Measurements from ENCODE around the gene GNL1.

Gene GNL1, protein sequence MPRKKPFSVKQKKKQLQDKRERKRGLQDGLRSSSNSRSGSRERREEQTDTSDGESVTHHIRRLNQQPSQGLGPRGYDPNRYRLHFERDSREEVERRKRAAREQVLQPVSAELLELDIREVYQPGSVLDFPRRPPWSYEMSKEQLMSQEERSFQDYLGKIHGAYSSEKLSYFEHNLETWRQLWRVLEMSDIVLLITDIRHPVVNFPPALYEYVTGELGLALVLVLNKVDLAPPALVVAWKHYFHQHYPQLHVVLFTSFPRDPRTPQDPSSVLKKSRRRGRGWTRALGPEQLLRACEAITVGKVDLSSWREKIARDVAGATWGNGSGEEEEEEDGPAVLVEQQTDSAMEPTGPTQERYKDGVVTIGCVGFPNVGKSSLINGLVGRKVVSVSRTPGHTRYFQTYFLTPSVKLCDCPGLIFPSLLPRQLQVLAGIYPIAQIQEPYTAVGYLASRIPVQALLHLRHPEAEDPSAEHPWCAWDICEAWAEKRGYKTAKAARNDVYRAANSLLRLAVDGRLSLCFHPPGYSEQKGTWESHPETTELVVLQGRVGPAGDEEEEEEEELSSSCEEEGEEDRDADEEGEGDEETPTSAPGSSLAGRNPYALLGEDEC

DNA sequence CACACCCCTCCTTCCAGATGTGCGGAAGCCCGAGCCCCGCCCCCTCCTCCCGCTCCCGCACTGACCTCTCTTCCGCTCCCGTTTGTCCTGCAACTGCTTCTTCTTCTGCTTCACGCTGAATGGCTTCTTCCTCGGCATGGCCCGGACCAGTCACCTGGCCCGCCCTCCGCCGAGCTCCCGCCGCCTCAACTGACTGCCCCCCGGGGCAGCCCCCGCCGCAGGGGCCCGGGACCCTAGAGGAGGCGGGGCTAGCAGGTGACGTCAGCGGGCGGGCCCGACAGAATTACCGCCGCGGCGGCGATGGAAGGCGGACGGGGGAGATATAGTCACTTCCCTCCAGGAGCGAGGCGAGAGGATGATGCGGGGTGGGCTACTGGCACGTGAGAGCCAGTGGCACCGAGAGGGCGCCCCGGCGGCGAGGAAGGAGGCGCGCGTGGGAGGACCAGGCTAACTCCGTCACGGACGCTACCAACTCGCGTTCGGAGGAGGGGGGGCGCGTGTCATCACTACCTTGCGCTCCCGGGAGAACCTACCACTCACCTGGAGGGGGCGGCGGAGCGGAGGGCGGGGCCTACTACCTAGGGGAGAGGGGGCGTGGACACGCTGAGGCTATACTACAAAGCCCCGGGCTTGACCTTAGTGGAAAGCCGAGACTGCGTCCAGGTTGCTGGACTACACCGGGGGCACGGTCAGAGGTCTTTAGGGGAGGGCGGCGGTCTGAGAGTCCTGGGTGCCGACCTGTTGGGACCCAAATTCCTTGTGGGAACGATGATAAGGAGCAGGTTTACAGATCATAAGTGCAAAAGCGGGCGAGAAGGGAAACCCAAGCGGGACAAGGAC, at the start of gene GNL1:
GNL1 (minus strand) TSS at position 424 of the 840 bp plus-strand sequence; CDS start at position 138, 286 bp downstream.
- peak; percentile 97 for DNase-seq (ENCODE audit: low read depth)

DNA sequence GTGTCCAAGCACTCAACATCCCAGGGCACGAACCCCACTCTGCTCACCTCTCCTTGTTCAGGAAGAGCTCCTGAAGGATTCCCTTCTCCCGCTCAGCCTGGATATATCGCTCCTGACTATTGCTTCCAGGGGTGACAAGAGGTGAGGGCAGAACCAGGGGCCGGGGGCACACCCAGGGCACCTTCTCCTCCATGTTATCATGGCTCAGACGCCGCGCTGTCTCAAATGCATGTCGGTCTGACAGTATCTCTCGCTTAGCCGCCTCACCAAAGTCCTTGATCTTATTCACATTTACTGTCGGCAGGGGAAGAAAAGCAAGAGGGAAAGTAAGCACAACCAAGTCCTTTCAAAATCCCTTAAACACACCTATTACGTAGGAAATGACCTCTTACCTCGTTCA, 47.7 kb upstream of the GNL1 start:
- no peak for DNase-seq (ENCODE audit: low read depth)

DNA sequence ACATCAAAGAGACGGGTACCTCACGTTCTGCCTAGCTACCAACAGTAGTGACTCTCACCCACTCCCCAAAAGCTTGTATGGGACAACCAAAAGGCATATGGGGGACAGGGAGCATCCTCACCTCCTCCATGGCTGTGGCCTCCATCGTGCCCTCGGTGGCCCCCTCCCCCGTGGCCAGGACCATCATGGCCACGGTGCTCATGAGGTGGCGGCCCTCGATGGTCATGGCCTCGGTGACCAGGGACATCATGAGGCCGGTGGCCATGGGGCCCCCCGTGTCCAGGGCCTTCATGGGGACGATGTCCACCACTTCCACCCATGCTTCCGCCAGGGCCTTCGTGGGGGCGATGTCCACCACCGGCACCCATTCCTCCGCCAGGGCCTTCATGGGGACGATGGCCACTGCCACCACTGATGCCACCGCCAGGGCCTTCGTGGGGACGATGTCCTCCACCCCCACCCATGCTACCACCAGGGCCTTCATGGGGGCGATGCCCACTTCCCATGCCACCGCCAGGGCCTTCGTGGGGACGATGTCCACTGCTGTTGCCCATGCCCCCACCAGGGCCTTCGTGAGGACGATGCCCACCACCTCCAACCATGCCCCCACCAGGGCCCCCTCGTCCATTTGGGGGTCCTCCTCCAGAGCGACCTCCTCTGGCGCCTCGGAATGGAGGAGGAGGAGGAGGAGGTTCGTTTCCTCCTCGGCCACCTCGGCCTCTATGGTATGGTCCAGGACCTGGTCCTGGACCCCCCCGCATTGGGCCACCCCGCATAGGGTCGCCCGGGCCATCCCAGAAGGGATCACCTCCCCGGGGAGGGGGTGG, 45.7 kb upstream of the GNL1 start:
- no peak for DNase-seq (ENCODE audit: low read depth)

DNA sequence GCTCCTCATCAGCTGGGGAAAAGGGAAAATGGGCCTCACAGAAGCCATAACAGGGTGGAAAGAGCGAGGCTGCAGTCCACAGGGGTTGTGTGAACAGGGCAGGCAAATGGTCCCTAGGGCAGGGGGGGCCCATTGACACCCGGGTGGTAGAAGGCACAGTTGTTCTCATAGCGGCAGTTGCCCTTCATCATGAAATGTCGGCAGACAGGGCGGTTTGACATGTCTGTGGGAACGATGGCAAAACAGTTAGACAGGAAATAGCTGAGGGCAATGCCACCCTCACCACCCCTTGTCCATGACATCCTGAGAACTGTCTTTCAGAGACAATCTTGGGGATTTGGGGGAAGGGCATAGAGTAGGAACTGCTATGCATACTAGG, 45.1 kb upstream of the GNL1 start:
- DNase-seq (ENCODE audit: low read depth): no peak

DNA sequence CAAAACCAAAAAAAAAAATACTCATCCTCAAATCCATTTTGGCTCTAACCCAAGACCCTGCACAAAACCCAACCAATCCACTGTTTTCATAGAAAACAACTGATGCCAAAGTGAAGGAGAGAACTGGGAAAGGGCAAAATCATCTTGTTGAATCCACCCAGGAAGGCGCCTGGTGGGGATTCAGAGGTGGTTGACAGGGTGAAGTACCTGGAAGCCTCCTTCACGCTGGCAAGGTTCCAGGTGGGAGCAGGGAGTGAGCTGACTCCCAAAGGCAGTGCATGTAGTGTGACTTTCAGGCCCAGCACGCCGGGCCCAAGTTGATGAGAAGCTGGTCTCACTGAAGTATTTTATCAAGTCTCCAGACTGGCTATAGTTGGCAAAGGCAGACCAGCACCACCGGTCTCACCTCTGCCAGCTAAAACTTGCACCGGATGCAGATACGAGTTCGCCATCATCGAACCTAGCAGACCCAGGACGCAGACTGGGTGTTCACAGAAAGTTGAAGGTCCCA, 44.2 kb upstream of the GNL1 start:
- DNase-seq (ENCODE audit: low read depth): no peak

DNA sequence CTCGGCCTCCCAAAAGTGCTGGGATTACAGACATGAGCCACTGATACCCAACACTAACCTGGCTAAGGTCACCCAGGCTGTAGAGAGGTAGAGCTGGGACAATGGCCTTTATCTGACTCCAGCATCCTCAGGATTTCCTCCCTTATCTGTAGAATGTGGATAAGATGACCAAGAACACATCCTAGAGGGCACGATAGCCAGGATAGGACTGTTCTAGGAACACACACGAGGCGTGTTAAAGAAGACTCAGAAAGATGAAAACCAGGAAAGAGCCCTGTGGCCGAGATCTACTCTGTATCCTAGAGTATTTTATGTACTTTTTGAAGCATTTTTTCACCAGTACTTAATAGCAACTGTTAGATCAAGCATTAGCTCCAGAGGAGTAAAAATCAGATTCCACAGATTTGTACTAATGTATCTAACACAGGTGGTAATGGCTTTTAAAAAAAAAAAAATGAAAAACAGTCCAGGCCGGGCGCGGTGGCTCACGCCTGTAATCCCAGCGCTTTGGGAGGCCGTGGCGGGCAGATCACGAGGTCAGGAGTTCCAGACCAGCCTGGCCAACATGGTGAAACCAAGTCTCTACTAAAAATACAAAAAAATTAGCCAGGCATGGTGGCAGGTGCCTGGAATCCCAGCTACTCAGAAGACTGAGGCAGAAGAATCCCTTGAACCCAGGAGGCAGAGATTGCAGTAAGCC, 43.5 kb upstream of the GNL1 start:
- no peak for DNase-seq (ENCODE audit: low read depth)

DNA sequence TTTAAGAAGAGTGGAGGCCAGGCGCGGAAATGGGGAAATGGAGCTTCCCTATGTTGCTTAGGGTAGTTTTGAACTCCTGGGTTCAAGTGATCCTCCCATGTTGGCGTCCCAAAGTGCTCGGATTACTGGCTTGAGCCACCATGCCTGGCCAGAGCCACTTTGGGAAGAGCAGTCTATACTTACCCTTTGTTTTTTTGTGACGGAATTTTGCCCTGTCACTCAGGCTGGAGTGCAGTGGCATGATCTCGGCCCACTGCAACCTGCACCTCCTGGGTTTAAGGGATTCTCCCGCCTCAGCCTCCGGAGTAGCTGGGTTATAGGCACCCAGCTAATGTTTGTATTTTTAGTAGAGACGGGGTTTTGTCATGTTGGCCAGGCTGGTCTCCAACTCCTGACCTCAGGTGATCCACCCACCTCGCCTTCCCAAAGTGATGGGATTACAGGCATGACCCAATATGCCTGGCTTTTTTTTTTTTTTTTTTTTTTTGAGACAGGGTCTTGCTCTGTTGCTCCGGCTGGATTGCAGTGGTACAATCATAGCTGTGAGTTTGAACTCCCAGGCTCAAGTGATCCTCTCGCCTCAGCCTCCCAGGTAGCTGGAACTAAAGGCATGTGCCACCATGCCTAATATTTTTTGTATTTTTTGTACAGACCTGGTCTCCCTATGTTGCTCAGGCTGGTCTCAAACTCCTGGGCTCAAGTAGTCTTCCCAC, 42.8 kb upstream of the GNL1 start:
- no peak for DNase-seq (ENCODE audit: low read depth)

DNA sequence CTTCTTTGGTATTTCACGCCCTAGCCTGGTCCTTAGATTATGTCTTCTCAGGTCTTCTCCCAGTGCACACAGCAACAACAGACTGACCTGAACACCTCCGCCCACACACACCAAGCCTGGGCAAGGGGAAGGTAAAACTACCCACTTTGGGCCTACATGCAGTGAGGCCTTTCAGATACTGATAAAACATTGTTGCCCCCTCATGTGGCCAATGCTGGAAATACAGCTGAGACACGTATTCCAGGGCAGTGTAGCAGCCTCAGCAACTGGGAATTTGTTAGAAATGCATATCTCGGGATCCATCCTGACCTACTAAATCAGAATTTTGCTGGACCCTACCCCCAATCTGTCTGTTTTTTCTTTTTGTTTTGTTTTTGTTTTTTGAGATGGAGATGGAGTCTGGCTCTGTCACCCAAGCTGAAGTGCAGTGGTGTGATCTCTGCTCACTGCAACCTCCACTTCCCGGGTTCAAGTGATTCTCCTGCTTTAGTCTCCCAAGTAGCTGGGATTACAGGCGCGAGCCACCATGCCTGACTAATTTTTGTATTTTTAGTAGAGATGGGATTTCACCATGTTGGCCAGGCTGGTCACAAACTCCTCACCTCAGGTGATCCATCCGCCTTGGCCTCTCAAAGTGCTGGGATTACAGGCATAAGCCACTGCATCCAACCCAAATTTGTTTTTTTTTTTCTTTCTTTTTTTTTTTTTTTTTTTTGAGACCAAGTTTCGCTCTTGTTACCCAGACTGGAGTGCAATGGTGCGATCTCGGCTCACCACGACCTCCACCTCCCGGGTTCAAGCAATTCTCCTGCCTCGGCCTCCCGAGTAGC, 41.2 kb upstream of the GNL1 start:
- DNase-seq (ENCODE audit: low read depth): peak; percentile 71

DNA sequence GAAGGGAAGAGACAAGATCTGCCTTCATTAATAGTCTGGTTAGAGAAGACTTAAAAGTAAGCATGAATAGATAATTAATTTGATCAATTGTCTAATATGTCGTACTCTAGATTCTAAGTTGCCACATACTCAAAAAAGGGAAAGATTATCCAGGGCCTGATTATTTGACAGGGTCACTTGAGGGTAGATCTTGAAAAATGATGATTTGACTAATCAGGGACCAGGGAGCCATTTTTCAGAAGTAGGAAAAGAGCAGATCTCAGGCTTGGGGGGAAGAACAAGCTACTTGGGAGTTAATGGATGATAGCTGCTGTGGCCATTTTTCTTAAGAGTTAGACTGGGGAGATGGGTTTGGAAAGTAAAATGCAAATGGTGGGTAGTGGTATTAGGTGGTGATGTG, 36.0 kb upstream of the GNL1 start:
- DNase-seq (ENCODE audit: low read depth): no peak

DNA sequence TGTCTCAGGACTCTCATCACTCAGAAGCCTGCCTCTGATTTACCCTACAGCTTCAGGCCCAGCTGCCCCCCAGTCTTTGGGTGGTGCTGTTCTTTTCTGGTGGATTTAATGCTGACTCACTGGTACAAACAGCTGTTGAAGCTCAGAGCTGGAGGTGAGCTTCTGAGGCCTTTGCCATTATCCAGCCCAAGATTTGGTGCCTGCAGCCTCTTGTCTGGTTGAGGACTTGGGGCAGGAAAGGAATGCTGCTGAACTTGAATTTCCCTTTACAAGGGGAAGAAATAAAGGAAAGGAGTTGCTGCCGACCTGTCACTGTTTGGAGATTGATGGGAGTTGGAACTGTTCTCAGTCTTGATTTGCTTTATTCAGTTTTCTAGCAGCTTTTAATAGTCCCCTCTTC, 34.7 kb upstream of the GNL1 start:
- DNase-seq (ENCODE audit: low read depth): no peak

DNA sequence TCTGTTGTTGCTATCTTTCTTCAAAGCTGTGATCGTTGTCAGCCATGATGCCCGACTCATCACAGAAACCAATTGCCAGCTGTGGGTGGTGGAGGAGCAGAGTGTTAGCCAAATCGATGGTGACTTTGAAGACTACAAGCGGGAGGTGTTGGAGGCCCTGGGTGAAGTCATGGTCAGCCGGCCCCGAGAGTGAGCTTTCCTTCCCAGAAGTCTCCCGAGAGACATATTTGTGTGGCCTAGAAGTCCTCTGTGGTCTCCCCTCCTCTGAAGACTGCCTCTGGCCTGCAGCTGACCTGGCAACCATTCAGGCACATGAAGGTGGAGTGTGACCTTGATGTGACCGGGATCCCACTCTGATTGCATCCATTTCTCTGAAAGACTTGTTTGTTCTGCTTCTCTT, 34.2 kb upstream of the GNL1 start:
- no peak for DNase-seq (ENCODE audit: low read depth)

DNA sequence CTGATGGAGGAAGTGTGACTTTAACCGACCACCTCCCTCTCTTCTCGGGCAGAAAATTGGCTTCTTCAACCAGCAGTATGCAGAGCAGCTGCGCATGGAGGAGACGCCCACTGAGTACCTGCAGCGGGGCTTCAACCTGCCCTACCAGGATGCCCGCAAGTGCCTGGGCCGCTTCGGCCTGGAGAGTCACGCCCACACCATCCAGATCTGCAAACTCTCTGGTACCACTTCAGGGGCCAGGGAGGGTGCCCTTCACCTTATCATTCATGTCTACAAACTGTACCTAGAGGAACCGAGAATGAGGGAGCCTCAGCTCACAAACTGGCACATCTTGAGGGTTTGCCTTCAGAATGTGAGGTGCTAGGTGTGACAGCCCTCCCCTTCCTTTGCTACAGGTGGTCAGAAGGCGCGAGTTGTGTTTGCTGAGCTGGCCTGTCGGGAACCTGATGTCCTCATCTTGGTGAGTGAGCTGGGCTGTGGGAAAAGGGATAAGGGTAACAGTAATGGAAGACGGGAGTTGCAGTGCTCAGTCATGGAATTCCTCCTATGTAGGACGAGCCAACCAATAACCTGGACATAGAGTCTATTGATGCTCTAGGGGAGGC, 33.6 kb upstream of the GNL1 start:
- no peak for DNase-seq (ENCODE audit: low read depth)

DNA sequence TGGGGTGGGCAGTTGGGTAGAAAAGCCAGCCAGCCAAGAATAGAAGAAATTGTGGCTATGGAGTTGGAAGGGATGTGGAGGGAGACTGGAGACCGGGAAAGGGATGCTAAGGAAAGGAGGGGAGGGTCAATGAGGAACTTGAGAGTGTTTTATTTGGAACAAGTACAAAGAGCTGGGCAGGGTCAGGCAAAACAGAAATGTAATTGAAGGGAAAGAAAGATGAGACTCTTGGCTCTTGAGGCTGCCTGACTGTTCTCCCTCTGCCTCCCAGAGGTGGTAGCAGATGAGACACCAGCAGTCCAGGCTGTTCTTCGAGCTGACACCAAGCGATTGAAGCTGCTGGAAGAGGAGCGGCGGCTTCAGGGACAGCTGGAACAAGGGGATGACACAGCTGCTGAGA, 27.6 kb upstream of the GNL1 start:
- no peak for DNase-seq (ENCODE audit: low read depth)

DNA sequence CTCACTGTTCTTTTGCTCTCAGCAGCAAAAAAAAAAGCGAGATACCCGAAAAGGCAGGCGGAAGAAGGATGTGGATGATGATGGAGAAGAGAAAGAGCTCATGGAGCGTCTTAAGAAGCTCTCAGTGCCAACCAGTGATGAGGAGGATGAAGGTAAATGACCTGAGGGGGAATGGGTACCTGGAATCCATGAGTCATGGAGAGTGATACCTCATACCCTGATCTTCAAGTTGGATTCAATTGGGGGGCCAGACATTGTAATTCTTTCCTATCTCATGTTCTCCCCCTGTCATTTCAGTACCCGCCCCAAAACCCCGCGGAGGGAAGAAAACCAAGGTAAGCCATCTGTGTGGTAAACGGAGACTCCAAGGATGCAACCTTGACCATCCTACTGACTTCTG, 21.8 kb upstream of the GNL1 start:
- no peak for DNase-seq (ENCODE audit: low read depth)

DNA sequence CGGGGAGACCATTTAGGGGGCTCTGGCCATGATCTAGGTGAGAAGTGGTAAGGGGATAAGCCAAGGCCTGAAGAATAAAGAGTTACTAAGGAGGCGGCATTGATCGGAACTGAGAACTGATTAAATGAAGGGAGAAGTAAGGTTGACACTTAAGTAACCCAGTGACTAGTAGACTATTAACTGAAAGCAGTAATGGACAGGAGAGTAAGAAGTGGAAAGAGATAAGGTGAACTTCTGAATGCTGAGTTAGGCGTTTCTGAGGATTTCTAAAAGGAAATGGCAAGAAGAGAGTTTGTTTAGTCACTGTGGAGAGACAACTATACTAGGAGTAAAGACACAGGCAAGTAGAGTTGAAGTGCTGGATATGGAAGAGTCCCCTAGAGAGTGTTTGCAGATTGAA, 16.8 kb upstream of the GNL1 start:
- no peak for DNase-seq (ENCODE audit: low read depth)

DNA sequence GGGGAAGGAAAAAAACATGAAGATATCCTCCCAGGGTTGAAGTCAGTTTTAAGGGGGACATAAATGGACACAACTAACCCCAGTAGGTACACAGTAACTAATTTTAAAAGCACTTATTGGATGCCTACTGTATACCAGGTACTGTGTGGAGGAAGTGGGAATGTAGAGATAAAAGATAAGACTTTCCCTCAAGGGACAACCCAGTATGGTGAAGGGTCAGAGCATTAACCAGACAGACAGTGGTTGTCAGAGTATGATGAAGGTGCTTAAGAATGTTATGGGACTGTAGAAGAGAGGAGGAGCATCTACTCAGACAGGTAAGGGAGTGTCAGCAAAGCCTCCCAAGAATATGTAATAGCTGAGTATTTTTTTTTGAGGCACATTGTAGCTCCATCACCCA, 15.9 kb upstream of the GNL1 start:
- DNase-seq (ENCODE audit: low read depth): no peak

DNA sequence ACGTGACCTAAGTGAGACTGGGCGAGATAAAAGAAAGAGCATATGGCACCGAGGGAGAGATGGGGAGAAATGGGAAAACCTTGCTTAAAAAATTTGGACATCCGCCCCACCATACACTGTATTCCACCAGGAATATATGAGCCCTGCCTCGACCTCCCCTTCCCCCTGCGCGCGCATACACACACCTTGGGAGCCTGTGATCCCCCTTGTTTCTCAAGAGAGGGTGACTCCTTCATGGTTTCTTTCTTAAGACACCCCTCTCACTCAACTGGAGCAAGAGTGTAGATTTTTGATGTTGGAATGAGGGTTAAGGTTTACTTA, 15.4 kb upstream of the GNL1 start:
- no peak for DNase-seq (ENCODE audit: low read depth)

DNA sequence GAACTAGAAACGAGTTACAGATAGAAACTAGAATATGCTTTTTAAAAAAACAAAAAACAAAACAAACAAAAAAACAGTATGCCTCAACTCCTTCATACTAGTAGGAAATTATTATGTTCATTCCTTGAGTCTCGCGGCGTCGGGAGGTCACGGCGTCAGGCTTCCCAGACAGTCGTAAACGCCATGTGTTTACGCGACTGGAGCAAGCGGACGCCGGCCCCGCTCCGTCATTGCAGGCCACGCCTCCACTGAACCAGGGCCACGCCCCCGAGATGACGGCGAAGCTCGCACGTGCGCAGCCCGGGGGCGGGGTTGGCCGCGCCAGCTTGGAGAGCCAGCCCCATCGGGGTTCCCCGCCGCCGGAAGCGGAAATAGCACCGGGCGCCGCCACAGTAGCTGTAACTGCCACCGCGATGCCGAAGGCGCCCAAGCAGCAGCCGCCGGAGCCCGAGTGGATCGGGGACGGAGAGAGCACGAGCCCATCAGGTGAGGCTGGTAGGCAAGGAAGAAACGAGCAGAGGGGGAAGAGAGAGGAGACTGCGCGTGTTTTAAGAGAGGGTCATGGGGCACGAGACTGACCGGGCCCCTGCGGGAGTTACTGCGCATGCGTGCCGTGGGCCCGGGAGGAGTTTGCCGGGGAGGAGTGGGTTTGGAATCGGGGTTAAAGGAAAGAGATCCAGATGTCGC, 14.9 kb upstream of the GNL1 start, which contains the start of gene ABCF1:
ABCF1 (plus strand) TSS at position 368 of the 687 bp plus-strand sequence; CDS start at position 414, 46 bp downstream.
- peak; percentile 100 for DNase-seq (ENCODE audit: low read depth)

DNA sequence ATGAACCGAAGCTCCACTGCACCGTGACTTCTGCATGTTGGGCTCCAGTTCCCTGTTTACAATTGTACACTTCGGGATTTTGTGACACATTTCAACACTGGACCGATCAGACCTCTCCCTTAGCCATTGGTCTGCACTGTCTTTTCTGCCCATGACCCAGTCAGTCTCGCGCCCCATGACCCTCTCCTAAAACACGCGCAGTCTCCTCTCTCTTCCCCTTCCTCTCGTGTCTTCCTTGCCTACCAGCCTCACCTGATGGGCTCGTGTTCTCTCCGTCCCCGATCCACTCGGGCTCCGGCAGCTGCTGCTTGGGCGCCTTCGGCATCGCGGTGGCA, 14.4 kb upstream of the GNL1 start:
- no peak for DNase-seq (ENCODE audit: low read depth)

Data from activated T-cell treated with anti-CD3 and anti-CD28 coated beads for 24 hours (primary cell).